B cell (primary cell): Measurements from ENCODE around the gene P3R3URF. TPM values are rescaled to one million over a fixed set of nuclear protein-coding genes. Genes with fewer than 3 reads are reported as not detected.

Source experiments
- ATAC-seq: fragments of 200-7000 bp; cut with Tn5 transposase; one replicate; pipeline ENCODE4 v1.10.0; 2021; ENCODE audit warnings: low read depth, mild to moderate bottlenecking, moderate number of reproducible peaks, moderate library complexity
- CTCF ChIA-PET: fragments of 350-600 bp; sonication (Branson Sonifier 250); formaldehyde crosslinking; loops from one replicate; lab custom pipeline; 2021; ENCODE audit warnings: antibody characterized with exemption, inconsistent platforms; lab: Charles Lee
- POLR2A ChIA-PET: fragments of 350-600 bp; sonication (Branson Sonifier 250); formaldehyde crosslinking; loops from one replicate; lab custom pipeline; 2021; ENCODE audit warnings: antibody characterized with exemption; lab: Charles Lee
- DNase-seq: peaks from one replicate; pipeline ENCODE4 v3.0.0; 2013
- H2AFZ ChIP-seq: 2 replicates; pipeline ENCODE4 v1.6.1; 2012; ENCODE audit warnings: mild to moderate bottlenecking, low read depth, low read length; ENCODE audit not compliant: insufficient read depth, poor library complexity, severe bottlenecking
- H3K27ac ChIP-seq, 2 donors: 1 replicate in 1 of 2; 2 replicates in 1 of 2; pipeline ENCODE4 v1.5.1; 2012 to 2013; ENCODE audit warnings: low read length in 2 of 2, mild to moderate bottlenecking in 2 of 2, moderate library complexity in 1 of 2
- H3K27me3 ChIP-seq, 4 experiments: fragments of 200-600 bp in 1 of 4; sonication (generic) in 1 of 4; replicated peaks in 1 of 4; 1 replicate in 2 of 4; 2 replicates in 2 of 4; pipeline versions ENCODE4 v1.6.1 to v1.7.0; 2013 to 2016; ENCODE audit warnings: low read length in 3 of 4, mild to moderate bottlenecking in 2 of 4, mixed read lengths in 1 of 4, moderate library complexity in 1 of 4; ENCODE audit not compliant: insufficient read depth in 4 of 4, control insufficient read depth in 3 of 4; ENCODE audit errors: control extremely low read depth in 1 of 4
- H3K36me3 ChIP-seq, 2 experiments: replicated peaks in 1 of 2; 1 replicate in 1 of 2; 2 replicates in 1 of 2; pipeline versions ENCODE4 v1.6.1 to v1.7.1; 2013; ENCODE audit warnings: low read length in 1 of 2; ENCODE audit not compliant: insufficient read depth in 2 of 2, control insufficient read depth in 1 of 2; ENCODE audit errors: control extremely low read depth in 1 of 2, extremely low read depth in 1 of 2
- H3K4me1 ChIP-seq, 2 donors: fragments of 200-600 bp in 1 of 2; sonication (generic) in 1 of 2; 1 replicate in 1 of 2; 2 replicates in 1 of 2; pipeline versions ENCODE4 v1.5.1 to v1.6.1; 2013 to 2017; ENCODE audit warnings: low read length in 2 of 2; ENCODE audit not compliant: control insufficient read depth in 2 of 2, insufficient read depth in 2 of 2
- H3K4me2 ChIP-seq: replicated peaks from 2 replicates; pipeline ENCODE3; 2012; ENCODE audit warnings: mild to moderate bottlenecking, low read depth, low read length; ENCODE audit not compliant: poor library complexity, severe bottlenecking
- H3K4me3 ChIP-seq, 5 experiments: fragments of 200-600 bp in 1 of 5; sonication (generic) in 1 of 5; 1 replicate in 3 of 5; 2 replicates in 2 of 5; pipeline versions ENCODE4 v1.5.1 to v1.7.0; 2011 to 2016; ENCODE audit warnings: low read length in 4 of 5, mild to moderate bottlenecking in 4 of 5, low read depth in 2 of 5, control low read depth in 1 of 5, moderate library complexity in 1 of 5; ENCODE audit not compliant: insufficient read depth in 1 of 5; ENCODE audit errors: control extremely low read depth in 1 of 5, extremely low read depth in 1 of 5
- H3K79me2 ChIP-seq: fragments of 200-600 bp; sonication (generic); one replicate; pipeline ENCODE4 v1.6.0; 2016; ENCODE audit warnings: low read length; ENCODE audit not compliant: control insufficient read depth, insufficient read depth
- H3K9ac ChIP-seq: fragments of 200-600 bp; sonication (generic); 2 replicates; pipeline ENCODE4 v1.6.1; 2017; ENCODE audit warnings: mild to moderate bottlenecking, low read length, moderate library complexity
- H3K9me3 ChIP-seq, 3 donors: one replicate each; pipeline versions ENCODE4 v1.6.1 to v1.7.1; 2013; ENCODE audit warnings: low read length in 2 of 3; ENCODE audit not compliant: control insufficient read depth in 2 of 3, insufficient read depth in 1 of 3; ENCODE audit errors: control extremely low read depth in 1 of 3
- H4K20me1 ChIP-seq: 2 replicates; pipeline ENCODE4 v1.6.0; 2012; ENCODE audit warnings: mild to moderate bottlenecking, low read length; ENCODE audit not compliant: insufficient read depth, control insufficient read depth, poor library complexity, severe bottlenecking
- H3K27ac Mint-ChIP-seq: one replicate; pipeline ENCODE4 v1.8.0; 2021; ENCODE audit warnings: mixed read lengths
- H3K27me3 Mint-ChIP-seq: one replicate; pipeline ENCODE4 v1.8.0; 2021; ENCODE audit warnings: mixed read lengths
- H3K4me1 Mint-ChIP-seq: one replicate; pipeline ENCODE4 v1.8.0; 2021; ENCODE audit warnings: mixed read lengths
- H3K4me3 Mint-ChIP-seq: one replicate; pipeline ENCODE4 v1.8.0; 2021; ENCODE audit warnings: mixed read lengths
- H3K9me3 Mint-ChIP-seq: one replicate; pipeline ENCODE4 v1.8.0; 2022; ENCODE audit warnings: mixed read lengths; ENCODE audit not compliant: insufficient read depth
- CTCF ChIP-seq: fragments of 200-600 bp; IDR thresholded peaks from one replicate; pipeline ENCODE4 v1.8.0; 2022; ENCODE audit warnings: antibody characterized with exemption, mild to moderate bottlenecking
- EZH2 ChIP-seq: IDR thresholded peaks from 2 replicates; pipeline ENCODE4 v1.6.1; 2012; ENCODE audit warnings: borderline replicate concordance, low read depth, mild to moderate bottlenecking, moderate library complexity, low read length; ENCODE audit not compliant: insufficient read depth, poor library complexity, severe bottlenecking
- WGBS: methylation state at CpG from one replicate; pipeline ENCODE4 v1.1.5; 2013; ENCODE audit warnings: missing lambda C conversion rate; ENCODE audit not compliant: insufficient coverage; 5-methylcytosine and 5-hydroxymethylcytosine counted together
- intact Hi-C: fragments of 100-400 bp; cut with micrococcal nuclease; formaldehyde crosslinking; loops from one replicate; pipeline ENCODE4 v1.10.0; 2022
- polyA plus RNA-seq: library from polyadenylated mRNA; depleted of rRNA; stranded (reverse); fragments of >200 nt; gene quantifications from 2 replicates; pipeline ENCODE4 v1.2.3, GENCODE V29; 2012
- total RNA-seq, 2 donors: library from RNA; stranded (reverse); fragments of 120-200 nt in 1 of 2; gene quantifications; 1 replicate in 1 of 2; 2 replicates in 1 of 2; pipeline versions ENCODE4 v1.2.3 to v1.2.4, GENCODE V29; 2013 to 2022

Gene P3R3URF
- total and polyA plus RNA-seq, 2 donors (not counting 1 experiment from before 2014, with no cell fraction given): not detected

- H3K4me3 Mint-ChIP-seq: peak within 1 kb of the TSS; percentile 88
- peak within 1 kb of the TSS; percentile 84 for H3K4me2 ChIP-seq
- TF ChIP-seq CTCF (no peak), EZH2 (no peak)
- peaks cover 9% of the 10 kb centered on the region for H3K79me2 ChIP-seq
- intact Hi-C loops: loop anchor here (1.0 to 5.0 kb wide), 4 partner anchors 49 to 511 kb away; partner anchors contain the start of genes GPBP1L1, LRRC41, RAD54L and TMEM69
- H3K27me3 ChIP-seq: peaks cover 0 to 9% (median 4%) of the 10 kb centered on the region in 4 experiments
- H3K4me1 ChIP-seq: peaks cover 19 to 28% of the 10 kb centered on the region in 2 donors
- H3K4me3 ChIP-seq: peak within 1 kb of the TSS; percentile 74 to 80 (median 77)
- no peaks in the 10 kb centered on the region for H3K9me3 Mint-ChIP-seq
- ATAC-seq (peak; percentile 98), DNase-seq (peak; percentile 81)
- peak within 1 kb of the TSS; percentile 97 for H2AFZ ChIP-seq
- H3K4me1 Mint-ChIP-seq: peaks cover 26% of the 10 kb centered on the region
- under 1% methylated on average over 67 of the region's 67 CpGs for WGBS
- CTCF ChIA-PET: interaction anchor here (0.6 to 0.7 kb wide), 2 partner anchors 25 to 166 kb away, joined by 3 to 4 read pairs; no protein-coding TSS in a partner anchor
- H3K9ac ChIP-seq: peak within 1 kb of the TSS; percentile 79
- H3K36me3 ChIP-seq: peaks cover 0 to 22% of the 10 kb centered on the region in 2 experiments
- peak within 1 kb of the TSS; percentile 34 to 66 for H3K27ac ChIP-seq
- POLR2A ChIA-PET: no interaction called here
- H3K9me3 ChIP-seq: no peaks in the 10 kb centered on the region
- peaks cover 6% of the 10 kb centered on the region for H3K27me3 Mint-ChIP-seq
- H4K20me1 ChIP-seq: no peaks in the 10 kb centered on the region
- H3K27ac Mint-ChIP-seq: peak within 1 kb of the TSS; percentile 70
Measured at GRCh38 chr1:46197964-46198811, 21.9 kb upstream of the P3R3URF start, which contains the start of gene POMGNT1. TSS of gene POMGNT1 (minus strand) at chr1:46198434. CDS start at chr1:46197821, 613 bp downstream.

DNA sequence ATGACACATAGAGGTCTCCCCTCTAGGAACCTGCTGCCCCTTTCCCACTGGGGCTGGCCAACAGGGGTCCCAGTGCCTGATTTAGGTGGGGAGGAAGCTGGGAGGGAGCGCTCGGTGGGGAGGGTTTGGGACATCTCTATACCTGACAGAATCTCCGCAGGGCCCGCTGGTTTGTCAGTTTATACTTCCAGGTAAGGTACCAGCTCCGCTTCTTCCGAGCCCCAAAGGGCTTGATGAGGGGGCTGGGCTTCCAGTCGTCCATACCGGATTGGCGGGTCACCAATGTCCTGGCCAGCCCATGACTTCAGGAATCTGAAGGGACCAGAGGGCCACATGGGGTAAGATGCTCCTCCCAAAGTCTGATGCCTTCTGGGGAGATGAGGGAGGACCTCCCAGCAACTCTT is 21.3 kb upstream of the P3R3URF start:
- DNase-seq: no peak
- POLR2A ChIA-PET: no interaction called here

More for the DNA sequence above, 21.3 kb upstream of the P3R3URF start:
- peak overlapping the region; percentile 84 for H3K4me2 ChIP-seq
- peak overlapping the region; percentile 34 to 66 for H3K27ac ChIP-seq
- H3K36me3 ChIP-seq: peaks cover 0 to 26% of the 10 kb centered on the region in 2 experiments
- Mint-ChIP-seq H3K9me3 (no peaks in the 10 kb centered on the region), H3K4me1 (peaks cover 21% of the 10 kb centered on the region), H3K4me3 (peak overlapping the region; percentile 88), H3K27ac (no peak overlapping the region), H3K27me3 (peaks cover 1% of the 10 kb centered on the region)
- H3K9ac ChIP-seq: peak overlapping the region; percentile 79
- H3K4me1 ChIP-seq: peaks cover 13 to 22% of the 10 kb centered on the region in 2 donors
- H3K79me2 ChIP-seq: peaks cover 9% of the 10 kb centered on the region
- peak overlapping the region; percentile 97 for H2AFZ ChIP-seq
- intact Hi-C loops: loop anchor here (5.0 kb wide), 1 partner anchor 510 kb away; the partner anchor contains the start of genes GPBP1L1 and TMEM69
- peaks cover 0 to 5% (median 2%) of the 10 kb centered on the region in 4 experiments for H3K27me3 ChIP-seq
- WGBS: 88% methylated on average over 9 of the region's 9 CpGs
- CTCF ChIA-PET: no interaction called here
- H3K9me3 ChIP-seq: no peaks in the 10 kb centered on the region
- H4K20me1 ChIP-seq: no peaks in the 10 kb centered on the region
- peak overlapping the region; percentile 74 to 80 (median 77) for H3K4me3 ChIP-seq
- no peak for ATAC-seq
- TF ChIP-seq EZH2 (no peak), CTCF (no peak)
